Duodenal mucosa (tissue), 2 donors: Measurements from ENCODE around the gene LDLRAD3.

Experiments
- H3K27ac ChIP-seq: one replicate; pipeline ENCODE4 v1.7.0; 2013; ENCODE audit warnings: low read depth, low read length
- H3K27me3 ChIP-seq, 2 donors: one replicate each; pipeline ENCODE4 v1.7.0; 2013; ENCODE audit warnings: low read length in 2 of 2, control low read depth in 1 of 2; ENCODE audit not compliant: insufficient read depth in 2 of 2, control insufficient read depth in 1 of 2
- H3K36me3 ChIP-seq, 2 donors: one replicate each; pipeline ENCODE4 v1.7.0; 2013; ENCODE audit warnings: low read length in 2 of 2, control low read depth in 1 of 2; ENCODE audit not compliant: insufficient read depth in 2 of 2, control insufficient read depth in 1 of 2
- H3K4me1 ChIP-seq, 2 donors: one replicate each; pipeline ENCODE4 v1.7.0; 2013; ENCODE audit warnings: low read length in 2 of 2, control low read depth in 1 of 2; ENCODE audit not compliant: insufficient read depth in 2 of 2, control insufficient read depth in 1 of 2
- H3K4me3 ChIP-seq, 2 donors: one replicate each; pipeline ENCODE4 v1.7.0; 2013; ENCODE audit warnings: low read length in 2 of 2, low read depth in 1 of 2
- H3K9ac ChIP-seq, 2 donors: one replicate each; pipeline ENCODE4 v1.7.0; 2013; ENCODE audit warnings: low read length in 2 of 2, low read depth in 1 of 2
- H3K9me3 ChIP-seq, 2 donors: one replicate each; pipeline ENCODE4 v1.7.0; 2013; ENCODE audit warnings: low read length in 2 of 2, control low read depth in 1 of 2; ENCODE audit not compliant: control insufficient read depth in 1 of 2

The LDLRAD3 gene

GRCh38 chr11:35924811-35925210 is 19.1 kb upstream of the LDLRAD3 start:
- Histone ChIP-seq H3K9me3 (no peaks in the 10 kb centered on the region), H3K36me3 (no peaks in the 10 kb centered on the region), H3K27ac (no peak overlapping the region), H3K27me3 (no peaks in the 10 kb centered on the region), H3K4me3 (no peak overlapping the region), H3K9ac (no peak overlapping the region), H3K4me1 (peaks cover 4 to 9% of the 10 kb centered on the region in 2 donors)

- Histone ChIP-seq H3K4me3 (no peak overlapping the region), H3K27ac (no peak overlapping the region), H3K9ac (no peak overlapping the region), H3K9me3 (no peaks in the 10 kb centered on the region), H3K27me3 (no peaks in the 10 kb centered on the region), H3K4me1 (peaks cover 4 to 9% of the 10 kb centered on the region in 2 donors), H3K36me3 (no peaks in the 10 kb centered on the region)
These were observed 16.8 kb upstream of the LDLRAD3 start for GRCh38 chr11:35927104-35927503.

- H3K27me3 ChIP-seq, result no peaks in the 10 kb centered on the region
- peaks cover 4 to 9% of the 10 kb centered on the region in 2 donors for H3K4me1 ChIP-seq
- H3K4me3 ChIP-seq, result no peak overlapping the region
- H3K36me3 ChIP-seq, result no peaks in the 10 kb centered on the region
- no peak overlapping the region for H3K27ac ChIP-seq
- H3K9ac ChIP-seq, result no peak overlapping the region
- no peaks in the 10 kb centered on the region for H3K9me3 ChIP-seq
These were observed 16.2 kb upstream of the LDLRAD3 start for GRCh38 chr11:35927682-35928081.

- Histone ChIP-seq H3K27me3 (peaks cover 0 to 3% of the 10 kb centered on the region in 2 donors), H3K4me1 (peaks cover 4 to 9% of the 10 kb centered on the region in 2 donors)
These were observed 15.0 kb upstream of the LDLRAD3 start for GRCh38 chr11:35928688-35929395.

GRCh38 chr11:35930466-35930865 is 13.4 kb upstream of the LDLRAD3 start:
- Histone ChIP-seq H3K27me3 (peaks cover 0 to 3% of the 10 kb centered on the region in 2 donors), H3K36me3 (no peaks in the 10 kb centered on the region), H3K9me3 (no peaks in the 10 kb centered on the region), H3K4me3 (no peak overlapping the region), H3K27ac (no peak overlapping the region), H3K4me1 (peaks cover 4 to 9% of the 10 kb centered on the region in 2 donors), H3K9ac (no peak overlapping the region)

More at GRCh38 chr11:35928688-35929395, 15.0 kb upstream of the LDLRAD3 start:
- Histone ChIP-seq H3K4me3 (no peak overlapping the region), H3K36me3 (no peaks in the 10 kb centered on the region), H3K9ac (no peak overlapping the region), H3K27ac (no peak overlapping the region), H3K9me3 (no peaks in the 10 kb centered on the region)

- no peak overlapping the region for H3K4me3 ChIP-seq
- peaks cover 4 to 9% of the 10 kb centered on the region in 2 donors for H3K4me1 ChIP-seq
- H3K27me3 ChIP-seq, result peaks cover 0 to 3% of the 10 kb centered on the region in 2 donors
- no peak overlapping the region for H3K9ac ChIP-seq
- no peak overlapping the region for H3K27ac ChIP-seq
- no peaks in the 10 kb centered on the region for H3K9me3 ChIP-seq
- H3K36me3 ChIP-seq, result no peaks in the 10 kb centered on the region
These were observed 11.7 kb upstream of the LDLRAD3 start for GRCh38 chr11:35932121-35932520.

- Histone ChIP-seq H3K4me3 (no peak overlapping the region), H3K27me3 (peaks cover 0 to 3% of the 10 kb centered on the region in 2 donors), H3K4me1 (peaks cover 3 to 4% of the 10 kb centered on the region in 2 donors), H3K36me3 (no peaks in the 10 kb centered on the region), H3K9me3 (no peaks in the 10 kb centered on the region), H3K27ac (no peak overlapping the region), H3K9ac (no peak overlapping the region)
These were observed 11.1 kb upstream of the LDLRAD3 start for GRCh38 chr11:35932681-35933319.

GRCh38 chr11:35933320-35933871 is 10.5 kb upstream of the LDLRAD3 start:
- Histone ChIP-seq H3K27ac (no peak overlapping the region), H3K9me3 (no peaks in the 10 kb centered on the region), H3K4me1 (no peaks in the 10 kb centered on the region), H3K9ac (no peak overlapping the region), H3K27me3 (peaks cover 0 to 3% of the 10 kb centered on the region in 2 donors), H3K36me3 (no peaks in the 10 kb centered on the region), H3K4me3 (no peak overlapping the region)

- Histone ChIP-seq H3K27ac (no peak overlapping the region), H3K27me3 (peaks cover 0 to 3% of the 10 kb centered on the region in 2 donors), H3K9me3 (no peaks in the 10 kb centered on the region), H3K36me3 (no peaks in the 10 kb centered on the region), H3K4me3 (no peak overlapping the region), H3K9ac (no peak overlapping the region), H3K4me1 (no peaks in the 10 kb centered on the region)
These were observed 9.6 kb upstream of the LDLRAD3 start for GRCh38 chr11:35934271-35934670.

GRCh38 chr11:35934981-35935380 is 8.9 kb upstream of the LDLRAD3 start:
- H3K27ac ChIP-seq, result no peak overlapping the region
- H3K4me3 ChIP-seq, result no peak overlapping the region
- no peaks in the 10 kb centered on the region for H3K36me3 ChIP-seq
- H3K9me3 ChIP-seq, result no peaks in the 10 kb centered on the region
- H3K27me3 ChIP-seq, result peaks cover 0 to 3% of the 10 kb centered on the region in 2 donors
- no peaks in the 10 kb centered on the region for H3K4me1 ChIP-seq
- H3K9ac ChIP-seq, result no peak overlapping the region
